ACHN (cell line): Measurements from ENCODE around the gene SPTBN1.

Experiments used
- DNase-seq: peaks from one replicate; pipeline ENCODE4 v3.0.0-alpha.2; 2015
- in situ Hi-C: cut with HindIII; loops from 2 replicates; pipeline ENCODE4 v1.10.0; 2017; ENCODE audit warnings: low sequenced_read_pairs, low pct_ligation_motif_present, low pct_unique_long_range_greater_than_20kb

SPTBN1 gene

DNA sequence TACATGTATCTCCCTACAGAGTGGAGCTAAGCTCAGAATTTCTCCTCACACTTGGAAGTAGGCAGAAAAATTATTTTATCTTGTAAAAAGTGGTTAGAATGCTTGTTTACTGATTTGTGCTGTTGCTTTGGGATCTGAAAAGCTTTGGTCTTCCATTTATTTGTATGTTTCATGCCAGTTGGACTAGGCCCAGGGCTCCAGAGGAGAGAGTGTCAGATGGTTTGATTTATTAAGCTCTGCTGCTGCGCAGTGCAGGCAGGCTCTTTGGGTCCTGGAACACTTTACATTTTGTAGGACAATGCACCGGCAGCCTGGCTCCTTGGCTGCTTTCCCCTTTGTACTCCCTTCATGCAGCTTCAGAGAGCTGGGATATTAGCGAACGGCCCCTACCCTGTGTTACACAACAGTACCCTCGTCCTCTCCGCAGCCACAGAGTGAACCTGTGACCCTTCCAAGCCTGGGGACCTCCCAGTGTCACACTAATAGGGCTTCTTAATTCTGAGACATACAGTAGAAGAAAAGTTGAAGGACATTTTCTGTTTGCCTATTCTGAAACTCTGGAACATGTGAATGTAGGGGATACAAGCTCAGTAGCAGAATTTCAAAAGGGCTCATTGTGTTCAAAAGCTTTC is 210.6 kb downstream of the SPTBN1 start:
- in situ Hi-C loops = no loop called here
- DNase-seq = no peak

DNA sequence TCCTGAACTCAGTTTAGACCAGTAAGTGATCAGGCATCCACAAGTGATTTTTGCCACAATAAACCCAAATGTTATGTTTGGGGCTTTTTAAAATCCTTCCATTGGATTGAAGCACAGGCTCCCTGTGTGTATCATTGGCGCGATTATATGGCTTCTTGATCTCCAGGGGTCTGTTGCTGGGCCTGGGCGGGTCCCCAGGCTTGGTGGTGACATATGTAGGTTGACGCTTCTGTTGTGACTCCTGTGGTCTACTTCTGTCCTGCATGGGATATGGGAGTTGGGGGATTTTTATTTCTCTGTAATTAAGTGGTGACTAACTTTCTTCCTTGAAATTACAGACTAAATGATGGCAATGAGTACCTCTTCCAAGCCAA is 211.1 kb downstream of the SPTBN1 start:
- in situ Hi-C loops = no loop called here
- no peak for DNase-seq

DNA sequence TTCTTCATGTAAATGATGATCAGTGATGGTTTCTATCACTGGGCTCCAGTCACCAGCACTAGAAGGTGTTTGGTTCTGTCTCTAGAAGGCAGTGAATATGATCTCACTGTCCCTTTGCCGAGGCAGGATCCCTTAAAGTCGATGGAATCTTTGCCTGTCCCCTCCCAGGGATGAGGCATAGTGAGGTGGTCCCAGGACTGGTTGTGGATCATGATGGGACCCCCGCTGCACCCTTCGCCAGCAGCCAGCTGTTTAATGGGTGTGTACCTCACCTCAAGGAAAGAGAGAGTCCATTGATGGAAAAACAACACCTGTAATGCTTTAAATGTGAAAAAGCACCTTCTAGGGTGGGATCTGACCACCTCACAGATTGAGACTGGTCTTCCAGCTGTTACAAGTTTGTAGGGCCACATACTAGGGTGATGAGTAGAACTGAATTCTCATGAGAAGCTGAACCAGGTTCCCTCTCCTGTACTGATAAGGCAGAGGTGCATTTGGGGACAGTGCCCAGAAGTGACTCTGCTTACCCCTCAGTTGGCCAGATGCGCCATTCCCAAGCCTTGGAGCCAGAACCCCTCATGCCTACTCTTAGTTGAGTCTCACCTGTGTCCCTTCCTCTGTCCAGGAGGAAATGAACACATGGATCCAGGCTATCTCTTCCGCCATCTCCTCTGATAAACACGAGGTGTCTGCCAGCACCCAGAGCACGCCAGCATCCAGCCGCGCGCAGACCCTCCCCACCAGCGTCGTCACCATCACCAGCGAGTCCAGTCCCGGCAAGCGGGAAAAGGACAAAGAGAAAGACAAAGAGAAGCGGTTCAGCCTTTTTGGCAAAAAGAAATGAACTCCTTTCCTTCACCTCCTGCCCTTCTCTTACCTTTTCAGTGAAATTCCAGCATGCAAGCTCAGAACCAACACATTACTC is 211.9 kb downstream of the SPTBN1 start:
- in situ Hi-C loops = no loop called here

DNA sequence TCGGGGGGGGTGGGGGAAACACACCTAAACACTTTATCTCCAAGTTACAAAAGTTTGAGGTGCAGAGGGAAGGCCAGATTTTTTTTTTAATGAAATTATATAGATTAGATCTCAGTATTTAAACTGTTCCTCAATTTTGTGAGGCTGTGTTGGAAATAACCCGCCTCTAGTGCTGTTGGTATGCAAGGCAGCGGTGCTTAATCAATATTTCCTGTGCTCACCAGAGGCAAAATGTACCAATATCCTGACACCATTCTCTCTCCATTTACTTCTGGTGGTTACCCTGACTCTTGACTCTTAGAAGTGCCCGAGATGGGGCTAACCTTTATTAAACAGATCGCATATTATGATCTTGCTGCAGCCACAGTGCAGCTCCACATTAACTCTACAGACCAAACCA is 212.6 kb downstream of the SPTBN1 start:
- in situ Hi-C loops = no loop called here
- no peak for DNase-seq

More for the DNA sequence above, 211.9 kb downstream of the SPTBN1 start:
- no peak for DNase-seq

DNA sequence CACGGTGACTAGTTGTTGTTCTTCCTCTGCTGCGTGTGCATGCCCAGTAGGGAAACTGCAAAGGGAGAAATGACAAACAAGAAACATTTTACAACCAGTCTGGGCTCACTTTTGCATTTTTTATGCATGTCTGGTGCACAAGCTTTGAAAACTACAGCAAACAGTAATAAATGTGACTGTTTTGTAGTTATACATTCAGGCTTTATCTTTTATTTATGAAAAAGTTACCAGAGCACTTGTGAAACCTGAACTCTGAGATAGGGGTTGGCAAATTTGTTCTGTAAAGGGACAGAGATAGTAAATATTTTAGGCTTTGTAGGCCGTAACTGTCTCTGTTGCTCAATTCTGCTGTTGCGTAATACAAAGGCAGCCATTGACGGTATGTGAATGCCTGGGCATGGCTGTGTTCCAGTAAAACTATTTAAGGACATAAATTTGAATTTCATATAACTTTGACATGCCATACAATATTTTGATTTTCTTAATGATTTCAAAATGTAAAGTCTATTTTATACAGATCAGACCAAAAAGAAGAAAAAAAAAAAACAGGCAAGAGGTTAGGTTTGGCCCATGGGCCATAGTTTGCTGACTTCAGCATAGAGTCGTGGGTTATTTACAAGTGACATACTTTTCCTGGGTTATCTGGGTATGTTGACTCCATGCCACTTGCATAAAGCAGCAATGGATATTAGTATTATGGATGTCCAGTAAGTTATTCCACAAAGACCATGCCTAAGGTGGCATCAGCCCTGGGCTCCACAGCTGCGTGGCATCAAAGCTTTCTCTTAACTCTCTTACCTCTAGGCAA is 213.8 kb downstream of the SPTBN1 start:
- in situ Hi-C loops = no loop called here
- DNase-seq = no peak

DNA sequence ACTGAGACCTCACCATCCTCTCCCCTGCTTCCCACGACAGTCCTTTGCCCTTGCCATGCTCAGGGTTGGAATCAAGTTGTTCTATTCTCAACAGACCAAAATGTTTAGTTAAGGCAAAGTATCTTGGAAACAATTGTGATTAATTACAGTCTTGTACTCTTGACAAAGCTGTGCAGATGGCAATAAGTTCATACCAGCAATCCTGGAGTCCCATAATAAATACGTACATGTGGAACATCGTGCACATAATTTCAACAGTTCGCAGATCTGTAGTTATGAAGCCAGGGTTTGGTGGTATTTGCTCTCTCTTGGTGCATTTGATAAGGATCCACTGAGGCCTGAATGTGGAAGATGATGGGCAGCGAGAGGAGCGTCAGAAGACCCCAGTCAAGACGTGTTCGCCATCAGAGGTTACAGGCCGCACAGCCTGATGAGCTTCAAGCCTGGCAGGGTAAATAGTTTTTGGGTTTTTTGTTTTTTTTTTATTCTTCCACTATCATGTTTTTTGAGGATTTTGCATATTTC is 214.4 kb downstream of the SPTBN1 start:
- in situ Hi-C loops = no loop called here
- no peak for DNase-seq

DNA sequence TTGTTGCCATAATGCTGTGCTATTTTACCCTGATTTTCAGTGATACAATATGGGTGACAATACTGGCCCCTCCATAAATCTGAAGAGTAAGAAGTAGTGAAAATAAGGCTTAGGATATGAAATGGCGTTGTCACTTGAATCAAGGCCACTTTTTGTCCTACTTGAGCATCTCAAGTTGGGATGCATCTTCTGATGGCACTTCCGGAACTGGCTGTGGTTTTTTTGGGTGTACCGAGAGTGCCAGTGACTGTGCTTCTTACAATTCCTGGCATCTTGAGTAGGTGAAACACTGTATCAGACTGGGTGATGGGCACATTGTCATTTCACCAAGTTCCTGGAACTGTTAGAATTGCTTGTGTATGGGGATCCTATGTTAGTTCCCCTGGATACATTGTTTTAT is 214.9 kb downstream of the SPTBN1 start:
- no peak for DNase-seq
- in situ Hi-C loops = no loop called here

DNA sequence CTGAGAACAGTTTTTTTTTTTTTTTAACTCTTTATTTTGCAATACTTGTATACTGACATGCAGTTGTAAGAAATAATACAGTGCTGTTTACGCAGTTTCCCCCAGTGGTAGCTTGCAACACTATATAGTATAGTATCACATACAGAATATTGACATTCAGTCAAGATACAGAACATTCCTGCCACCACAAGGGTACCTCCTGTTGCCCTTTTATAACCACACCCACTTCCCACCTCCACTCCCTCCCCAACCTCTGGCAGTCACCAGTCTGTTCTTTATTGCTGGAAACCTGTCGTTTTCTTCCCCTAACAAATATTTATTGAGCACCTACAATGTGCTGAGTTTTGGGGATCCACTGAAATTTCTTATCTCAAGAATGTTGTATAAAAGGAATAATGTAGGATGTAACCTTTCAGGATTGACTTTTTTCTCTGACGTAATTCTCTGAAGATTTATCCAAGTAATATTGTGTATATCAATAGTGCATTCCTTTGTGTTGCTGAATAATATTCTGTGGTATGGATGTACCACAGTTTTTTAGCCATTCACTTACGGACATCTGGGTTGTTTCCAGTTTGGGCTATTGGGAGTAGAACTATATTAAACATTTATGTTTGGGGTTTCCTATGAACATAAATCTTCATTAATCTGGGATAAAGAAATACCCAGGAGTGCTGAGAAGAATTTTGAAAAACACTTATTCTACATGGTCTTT is 215.9 kb downstream of the SPTBN1 start:
- in situ Hi-C loops = no loop called here
- DNase-seq = no peak

DNA sequence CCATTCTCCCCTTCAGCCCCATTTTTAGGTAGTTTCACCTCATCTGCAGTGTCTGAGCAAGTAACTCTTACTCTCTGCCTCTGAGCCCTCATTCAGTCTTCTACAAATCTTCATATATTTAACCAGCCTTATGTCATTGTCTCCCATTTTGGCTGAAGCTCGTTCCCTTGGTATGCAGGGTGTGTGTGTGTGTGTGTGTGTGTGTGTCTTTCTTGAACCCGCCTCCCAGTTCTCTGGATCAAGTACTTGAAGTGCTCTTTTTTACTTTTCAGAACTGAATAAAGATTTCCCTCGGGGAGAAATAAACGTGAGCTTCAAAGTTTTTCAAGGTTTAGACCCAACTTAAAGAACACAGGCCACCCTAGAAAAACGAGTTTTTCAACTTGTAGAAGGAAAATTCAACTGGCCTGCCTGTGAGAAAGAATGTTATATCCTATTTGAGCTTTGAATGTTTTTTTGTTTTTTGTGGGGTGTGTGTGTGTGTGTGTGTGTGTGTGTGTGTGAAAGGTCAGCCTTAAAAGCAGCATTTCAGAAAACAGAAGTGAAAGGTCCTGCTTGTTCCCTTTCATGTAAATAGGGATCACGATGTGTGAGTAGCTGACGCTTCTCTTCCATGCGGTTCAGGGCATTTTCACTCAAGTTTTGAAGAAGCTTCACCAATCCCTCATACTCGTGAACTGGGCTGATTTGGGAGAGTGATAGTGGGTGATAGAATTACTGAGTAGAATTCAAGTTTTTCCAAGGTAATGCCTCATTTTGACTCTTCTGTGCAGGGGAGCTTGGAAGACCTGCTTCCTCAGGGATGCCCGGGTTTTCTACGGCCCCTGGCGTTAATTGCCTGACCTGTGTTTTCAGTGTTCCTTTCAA is 216.7 kb downstream of the SPTBN1 start:
- DNase-seq = no peak
- in situ Hi-C loops = no loop called here

DNA sequence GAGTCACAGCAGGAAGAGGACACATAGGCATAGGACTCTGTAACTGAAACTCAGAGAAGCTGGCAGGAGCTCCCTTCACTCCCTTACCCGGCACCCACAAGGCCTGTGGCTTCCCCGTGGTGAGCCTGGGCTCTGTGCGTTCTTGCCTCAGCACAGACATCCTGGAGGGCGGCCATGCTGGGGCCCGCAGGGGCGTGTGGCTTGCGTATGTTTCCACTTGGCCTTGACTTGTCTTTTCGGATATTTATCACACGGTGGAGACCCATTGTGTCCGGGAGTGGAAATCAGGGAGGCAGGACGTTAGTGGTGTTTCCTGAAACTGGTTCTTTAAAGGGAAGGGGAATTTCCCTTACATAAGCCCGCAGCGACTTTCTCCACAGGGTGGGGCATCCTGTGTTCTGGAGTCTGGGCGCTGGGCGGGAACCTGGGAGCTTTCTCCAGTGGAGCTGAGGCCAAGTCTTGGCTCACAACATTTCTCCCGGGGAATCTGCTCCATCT is 217.4 kb downstream of the SPTBN1 start:
- in situ Hi-C loops = no loop called here
- no peak for DNase-seq

DNA sequence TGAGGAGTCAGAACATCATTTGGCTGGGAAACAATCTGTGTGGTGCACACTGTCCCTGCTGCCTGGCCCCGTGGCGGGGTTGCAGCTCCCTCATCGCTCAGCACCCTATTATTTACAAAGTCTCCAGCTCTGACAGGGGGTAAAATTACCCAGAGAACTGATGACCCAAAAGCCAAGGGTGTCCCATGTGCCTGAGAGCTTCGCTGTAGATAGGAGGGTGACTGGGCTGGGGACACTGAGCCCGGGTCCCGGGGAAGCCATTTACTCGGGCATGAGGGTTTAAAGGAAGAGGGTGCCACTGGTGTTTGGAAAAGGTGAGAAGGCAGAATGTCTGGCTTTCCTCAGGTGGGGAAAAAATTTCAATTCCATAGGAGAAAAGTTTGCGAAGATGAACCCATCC is 219.2 kb downstream of the SPTBN1 start:
- in situ Hi-C loops = no loop called here
- DNase-seq = no peak

DNA sequence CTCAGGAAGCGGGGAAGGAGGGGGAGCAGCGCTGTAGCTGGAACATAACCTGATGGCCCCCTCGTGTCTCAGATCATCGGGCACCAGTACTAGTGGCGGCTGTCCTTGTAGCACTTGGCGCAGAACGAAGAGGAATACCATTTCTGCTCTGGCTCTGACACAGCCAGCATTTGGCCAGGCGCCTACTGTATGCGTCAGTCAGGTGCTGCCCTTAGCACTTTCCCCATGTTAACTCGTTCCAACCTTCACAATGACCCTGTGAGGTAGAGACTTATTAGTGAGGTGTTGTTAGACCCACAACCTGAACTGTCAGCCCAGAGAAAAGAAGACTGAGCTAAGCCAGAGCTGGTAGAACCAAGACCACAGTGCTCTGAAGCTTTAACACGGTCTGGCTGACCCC is 219.6 kb downstream of the SPTBN1 start:
- no peak for DNase-seq
- in situ Hi-C loops = no loop called here

DNA sequence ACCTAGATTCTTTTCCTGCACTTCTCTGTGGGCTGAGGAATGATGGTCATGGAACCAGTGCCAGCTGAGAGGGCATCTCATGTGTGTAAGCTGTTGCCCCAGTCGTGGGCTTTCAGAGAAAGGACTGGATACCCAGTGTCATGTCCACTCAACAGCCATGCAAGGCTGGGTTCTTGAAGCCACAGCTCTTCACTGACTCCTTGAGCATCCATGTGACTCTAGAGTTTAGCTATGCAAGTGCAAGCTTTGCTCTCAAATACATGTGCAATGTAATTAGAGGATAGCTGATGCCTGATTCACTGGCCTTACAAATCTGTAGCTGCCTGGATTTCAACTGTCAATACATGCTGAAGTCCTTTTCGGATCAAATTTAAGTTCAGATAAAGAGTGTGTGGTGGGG is 220.5 kb downstream of the SPTBN1 start:
- DNase-seq = no peak
- in situ Hi-C loops = no loop called here

DNA sequence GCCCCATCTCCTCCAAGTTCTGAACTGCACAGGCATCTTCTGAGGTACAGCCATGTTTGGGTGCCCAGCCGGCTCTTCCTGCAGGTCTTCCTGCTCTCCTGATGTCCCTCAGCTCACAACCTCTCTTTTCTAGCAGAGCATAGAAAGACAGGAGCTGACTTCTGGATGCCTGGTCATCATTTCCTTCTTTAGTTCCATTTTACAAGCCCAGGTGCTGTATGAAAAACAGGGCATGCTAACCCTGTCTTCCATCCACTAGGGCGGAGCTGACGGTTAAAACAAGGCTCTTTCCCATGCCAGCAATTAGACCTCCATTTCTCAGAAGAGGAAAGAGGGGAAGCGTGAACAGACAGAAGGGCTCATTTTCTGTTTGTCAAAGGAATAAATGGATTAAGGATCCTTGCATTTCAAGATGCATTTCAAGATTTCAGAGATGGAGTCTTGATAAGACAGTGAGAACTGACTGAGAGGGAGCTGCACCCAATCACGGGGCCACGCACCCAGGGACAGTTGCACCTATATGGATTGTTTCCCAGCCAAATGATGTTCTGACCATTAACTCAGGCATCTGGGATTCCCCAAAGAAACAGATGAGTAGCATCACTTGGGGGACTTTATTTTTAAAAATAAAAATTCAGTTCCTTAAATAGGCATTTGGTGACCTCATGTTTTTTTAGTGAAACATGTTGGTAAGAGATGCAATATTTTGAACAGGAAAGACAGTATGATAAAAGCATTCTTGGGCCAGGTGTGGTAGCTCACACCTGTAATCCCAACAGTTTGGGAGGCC is 221.5 kb downstream of the SPTBN1 start:
- no peak for DNase-seq
- in situ Hi-C loops = no loop called here

DNA sequence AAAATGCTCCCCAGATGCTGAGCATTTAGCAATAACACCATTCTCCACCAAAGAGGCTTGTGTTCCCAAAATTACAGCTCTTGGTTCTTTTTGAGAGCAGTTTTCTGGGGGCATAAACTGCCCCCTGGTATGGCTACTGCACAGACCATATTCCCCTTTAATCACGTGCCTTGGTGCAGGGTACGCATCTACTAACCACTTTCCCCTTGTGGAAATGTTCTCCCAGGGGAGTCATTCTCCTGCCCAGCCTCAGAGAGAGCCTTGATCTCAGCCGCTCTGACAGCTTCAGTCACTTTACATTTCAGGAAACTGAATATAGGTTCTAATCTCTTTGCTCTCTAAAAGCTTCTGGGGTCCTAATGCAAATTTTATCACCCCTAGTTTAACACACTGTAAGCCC is 222.6 kb downstream of the SPTBN1 start:
- no peak for DNase-seq
- in situ Hi-C loops = no loop called here

DNA sequence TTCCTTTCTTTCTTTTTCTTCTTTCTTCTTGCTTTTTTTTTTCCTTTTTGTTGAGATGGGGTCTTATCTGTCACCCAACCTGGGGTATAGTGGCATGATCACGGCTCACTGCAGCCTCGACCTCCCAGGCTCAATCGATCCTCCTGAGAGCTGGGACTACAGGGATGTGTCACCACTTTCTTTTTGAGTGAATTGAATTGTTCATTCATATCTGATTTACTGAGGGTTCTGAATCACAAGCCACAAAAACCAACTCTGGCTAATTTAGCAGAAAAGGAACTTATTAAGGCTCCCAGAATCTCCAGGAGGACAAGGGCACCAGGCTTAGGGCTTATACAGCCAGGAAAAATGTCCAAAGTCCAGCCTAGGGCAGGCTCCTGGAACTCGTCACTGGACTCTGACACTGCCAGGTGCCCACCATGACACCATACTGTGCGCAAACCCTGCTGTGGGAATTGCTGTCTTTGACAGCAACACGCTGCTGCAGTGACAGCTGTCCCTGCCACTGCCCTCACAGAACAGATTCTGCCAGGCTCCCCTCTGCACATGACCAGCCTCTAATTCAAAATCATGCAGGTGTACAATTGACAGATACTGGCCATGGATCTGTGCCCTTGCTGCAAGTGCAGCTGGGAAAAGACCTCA is 224.4 kb downstream of the SPTBN1 start:
- no peak for DNase-seq
- in situ Hi-C loops = no loop called here
